KOPT-K1 (cell line): ENCODE data around the gene MORN4.
"Not testable (repeated sequence)": the region's sequence is repeated elsewhere in the genome, so short reads cannot be mapped to it uniquely, and the experiment has no call there.

Source experiments
- H3K27ac ChIP-seq: fragments of 200-600 bp; sonication (generic); 2 replicates; pipeline ENCODE4 v1.5.1; 2016; ENCODE audit warnings: antibody characterized with exemption, mild to moderate bottlenecking, low read depth, low read length; ENCODE audit not compliant: poor library complexity, severe bottlenecking
- H3K36me3 ChIP-seq: fragments of 200-600 bp; sonication (generic); 2 replicates; pipeline ENCODE4 v1.5.1; 2017; ENCODE audit warnings: antibody characterized with exemption, mild to moderate bottlenecking, low read length, moderate library complexity; ENCODE audit not compliant: insufficient read depth
- H3K9me3 ChIP-seq: fragments of 200-600 bp; sonication (generic); 2 replicates; pipeline ENCODE4 v1.5.1; 2017; ENCODE audit warnings: antibody characterized with exemption, low read length, mild to moderate bottlenecking; ENCODE audit not compliant: insufficient read depth, poor library complexity, severe bottlenecking

MORN4 gene

GRCh38 chr10:97593421-97593820 lies 39.9 kb downstream of the MORN4 start:
- Histone ChIP-seq H3K27ac (no peak overlapping the region), H3K36me3 (no peaks in the 10 kb centered on the region), H3K9me3 (no peaks in the 10 kb centered on the region)

DNA sequence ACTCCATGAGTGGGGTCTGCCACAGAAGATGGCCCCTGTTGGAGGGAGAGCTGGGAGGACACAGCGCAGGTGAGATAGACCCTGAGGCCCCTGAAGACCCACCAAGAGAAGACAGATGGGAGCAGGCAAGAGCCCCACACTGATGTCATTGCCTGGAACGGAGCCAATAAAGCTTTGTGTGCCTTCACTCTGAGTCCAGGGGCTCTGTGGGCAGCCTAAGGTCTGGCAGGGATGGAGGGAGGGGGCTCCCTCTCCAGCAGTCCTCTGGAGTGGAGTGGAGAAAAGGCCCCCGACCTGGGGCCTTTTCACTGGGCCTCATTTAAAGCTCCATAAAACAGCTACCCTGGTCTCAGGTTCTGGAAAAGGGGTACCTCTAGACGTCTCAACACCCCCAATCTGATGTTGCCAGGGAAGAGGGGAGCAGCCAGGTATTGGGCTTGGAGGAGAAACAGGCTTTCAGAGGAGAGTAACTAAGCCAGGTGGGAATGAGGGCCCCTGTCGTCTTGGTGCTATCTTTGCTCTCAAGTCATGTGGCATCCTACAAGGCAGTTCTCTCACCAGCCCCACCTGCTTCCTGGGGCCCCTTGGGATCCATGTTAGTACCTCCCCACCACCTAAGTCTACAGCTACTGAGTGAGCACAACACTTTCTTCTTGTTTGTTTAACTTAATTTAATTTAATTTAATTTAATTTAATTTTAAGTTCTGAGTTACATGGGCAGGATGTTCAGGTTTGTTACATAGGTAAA lies 42.4 kb downstream of the MORN4 start:
- no peaks in the 10 kb centered on the region for H3K36me3 ChIP-seq
- H3K27ac ChIP-seq, result peak overlapping the region; percentile 34
- H3K9me3 ChIP-seq, result no peaks in the 10 kb centered on the region

GRCh38 chr10:97590082-97590747 lies 43.1 kb downstream of the MORN4 start:
- H3K36me3 ChIP-seq, result no peaks in the 10 kb centered on the region
- H3K9me3 ChIP-seq, result no peaks in the 10 kb centered on the region
- H3K27ac ChIP-seq, result peak overlapping the region; percentile 34

- no peaks in the 10 kb centered on the region for H3K36me3 ChIP-seq
- H3K9me3 ChIP-seq, result no peaks in the 10 kb centered on the region
- peak within 1 kb of the TSS; percentile 34 for H3K27ac ChIP-seq
Measured at GRCh38 chr10:97589479-97589878, 43.8 kb downstream of the MORN4 start, which contains the start of gene C10orf62. C10orf62 (plus strand) TSS chr10:97589721; CDS start chr10:97589898, 177 bp downstream.

DNA sequence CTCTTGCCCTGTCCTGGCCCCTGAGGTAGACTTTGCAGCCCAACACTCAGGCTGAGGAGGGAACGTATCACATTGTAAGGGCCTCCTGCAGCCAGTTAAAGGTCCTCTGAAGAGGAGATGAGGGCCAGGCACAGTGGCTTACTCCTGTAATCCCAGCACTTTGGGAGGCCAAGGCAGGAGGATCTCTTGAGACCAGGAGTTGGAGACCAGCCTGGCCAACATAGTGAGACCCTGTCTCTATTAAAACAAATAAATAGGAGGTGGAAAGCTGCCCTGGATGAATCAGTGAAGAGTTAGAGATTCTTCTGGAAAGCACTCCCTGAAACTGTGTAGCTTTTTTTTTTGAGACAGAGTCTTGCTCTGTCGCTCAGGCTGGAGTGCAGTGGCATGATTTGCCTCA lies 46.1 kb downstream of the MORN4 start:
- Histone ChIP-seq H3K36me3 (no peaks in the 10 kb centered on the region), H3K9me3 (no peaks in the 10 kb centered on the region), H3K27ac (no peak overlapping the region)

DNA sequence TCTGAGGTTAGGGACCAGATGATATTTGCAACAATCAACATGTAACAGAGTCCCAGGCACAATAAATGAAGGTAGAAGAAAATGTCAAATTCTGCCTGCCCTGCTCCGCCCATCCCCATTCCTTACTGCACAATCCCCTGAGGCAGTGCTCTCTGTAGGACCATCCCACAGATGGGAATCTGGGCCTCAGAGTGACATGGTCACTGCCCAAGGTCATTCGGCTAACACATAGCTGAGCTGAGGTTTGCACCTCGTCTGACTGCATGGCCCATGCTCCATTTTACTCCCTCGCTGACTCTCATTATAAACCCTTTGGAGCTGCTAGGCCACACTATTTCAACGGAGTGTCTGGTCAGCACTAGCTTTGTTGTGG lies 47.9 kb downstream of the MORN4 start:
- H3K27ac ChIP-seq, result no peak overlapping the region
- H3K36me3 ChIP-seq, result no peaks in the 10 kb centered on the region
- no peaks in the 10 kb centered on the region for H3K9me3 ChIP-seq

GRCh38 chr10:97584798-97585438 lies 48.4 kb downstream of the MORN4 start:
- Histone ChIP-seq H3K9me3 (no peaks in the 10 kb centered on the region), H3K27ac (no peak overlapping the region), H3K36me3 (no peaks in the 10 kb centered on the region)

- H3K27ac ChIP-seq, result no peak within 1 kb of the TSS
- no peaks in the 10 kb centered on the region for H3K36me3 ChIP-seq
- H3K9me3 ChIP-seq, result no peaks in the 10 kb centered on the region
Measured at GRCh38 chr10:97584060-97584797, 49.1 kb downstream of the MORN4 start, which contains the start of gene HOGA1. HOGA1 (plus strand) TSS chr10:97584389; CDS start chr10:97584704, 315 bp downstream.

GRCh38 chr10:97583476-97583875 lies 49.8 kb downstream of the MORN4 start:
- Histone ChIP-seq H3K9me3 (no peaks in the 10 kb centered on the region), H3K27ac (no peak overlapping the region)

DNA sequence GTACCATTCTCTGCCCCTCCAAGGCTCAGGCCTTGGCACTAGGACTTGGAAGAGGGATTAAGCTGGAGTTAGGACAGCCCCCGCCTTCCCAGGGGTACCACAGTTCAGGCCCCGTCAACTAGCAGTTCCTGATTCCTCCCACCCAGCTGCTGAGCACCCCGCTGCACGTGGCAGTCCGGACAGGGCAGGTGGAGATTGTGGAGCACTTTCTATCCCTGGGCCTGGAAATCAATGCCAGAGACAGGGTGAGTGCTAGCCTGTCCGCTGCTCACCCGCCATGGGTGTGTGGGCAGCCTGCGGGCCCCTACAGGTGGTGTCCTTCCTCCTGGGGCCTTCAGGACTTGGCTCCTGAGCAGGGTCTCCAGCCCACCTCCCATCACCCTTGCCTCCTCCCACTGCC lies 51.1 kb downstream of the MORN4 start:
- no peak overlapping the region for H3K27ac ChIP-seq
- no peaks in the 10 kb centered on the region for H3K9me3 ChIP-seq
- no peaks in the 10 kb centered on the region for H3K36me3 ChIP-seq

More at GRCh38 chr10:97583476-97583875, 49.8 kb downstream of the MORN4 start:
- no peaks in the 10 kb centered on the region for H3K36me3 ChIP-seq

DNA sequence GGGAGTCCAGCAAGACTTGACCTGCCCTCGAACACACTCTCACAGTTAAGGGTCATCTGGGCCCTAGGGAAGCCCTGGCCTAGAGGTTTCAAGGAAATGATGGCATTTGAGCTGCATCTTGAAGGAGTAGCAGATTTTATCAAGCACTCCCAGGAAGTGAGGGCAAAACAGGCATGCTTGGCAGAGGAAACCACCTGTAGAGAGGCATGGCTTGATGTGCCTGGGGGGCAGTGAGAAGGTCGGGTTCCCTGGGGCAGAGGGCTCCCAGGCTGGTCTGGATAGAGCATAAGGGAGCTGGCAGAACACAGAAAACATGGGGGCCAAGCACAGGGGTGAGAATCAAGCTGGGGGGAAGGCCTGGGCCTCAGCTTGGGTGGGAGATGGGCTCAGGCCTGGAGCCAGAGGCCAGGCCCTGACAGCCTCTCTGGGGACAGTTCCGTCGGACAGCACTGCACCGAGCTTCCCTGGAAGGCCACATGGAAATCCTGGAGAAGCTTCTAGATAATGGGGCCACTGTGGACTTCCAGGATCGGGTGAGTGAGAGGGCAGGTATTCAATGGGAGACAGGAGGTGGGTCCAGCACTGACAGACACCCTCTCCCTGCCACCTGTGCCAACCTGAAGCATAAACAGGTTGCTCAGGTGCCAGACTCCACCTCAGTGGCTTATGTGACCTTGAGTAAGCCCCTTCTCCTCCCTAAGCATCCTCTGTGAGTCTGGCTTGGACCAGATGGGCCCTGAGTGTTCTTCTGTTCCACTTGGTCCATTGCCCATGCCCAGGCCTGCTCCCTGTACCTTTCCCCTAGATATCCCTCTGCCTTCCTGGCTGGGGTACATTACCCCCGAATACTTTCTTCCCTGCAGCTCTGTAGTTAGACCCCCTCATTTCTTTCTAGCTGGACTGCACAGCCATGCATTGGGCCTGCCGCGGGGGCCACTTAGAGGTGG lies 52.6 kb downstream of the MORN4 start:
- H3K9me3 ChIP-seq, result no peaks in the 10 kb centered on the region
- H3K36me3 ChIP-seq, result no peaks in the 10 kb centered on the region
- H3K27ac ChIP-seq, result no peak overlapping the region

DNA sequence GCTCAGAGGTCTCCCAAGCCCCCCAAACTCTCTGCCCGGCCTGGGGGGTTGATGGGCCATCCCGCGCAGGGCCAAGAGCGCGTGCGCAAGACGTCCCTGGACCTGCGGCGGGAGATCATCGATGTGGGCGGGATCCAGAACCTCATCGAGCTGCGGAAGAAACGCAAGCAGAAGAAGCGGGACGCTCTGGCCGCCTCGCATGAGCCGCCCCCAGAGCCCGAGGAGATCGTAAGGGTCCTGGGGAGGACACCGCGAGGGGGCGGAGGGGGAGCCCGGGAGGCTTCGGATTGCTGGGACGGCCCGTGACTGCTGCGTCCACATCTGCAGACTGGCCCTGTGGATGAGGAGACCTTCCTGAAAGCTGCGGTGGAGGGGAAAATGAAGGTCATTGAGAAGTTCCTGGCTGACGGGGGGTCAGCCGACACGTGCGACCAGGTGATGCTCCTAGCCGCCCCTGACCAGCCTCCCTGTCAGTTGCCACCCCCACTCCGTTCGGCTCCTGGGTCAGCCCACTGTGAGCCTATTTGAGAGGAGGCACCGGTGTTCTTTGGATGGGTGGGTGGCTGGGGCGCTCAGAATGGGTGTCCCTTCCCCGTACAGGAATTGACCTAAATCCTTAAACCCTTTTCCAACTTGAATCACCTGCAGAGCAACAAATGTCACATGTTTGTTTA lies 55.0 kb downstream of the MORN4 start:
- Histone ChIP-seq H3K36me3 (no peaks in the 10 kb centered on the region), H3K9me3 (no peaks in the 10 kb centered on the region), H3K27ac (no peak overlapping the region)

DNA sequence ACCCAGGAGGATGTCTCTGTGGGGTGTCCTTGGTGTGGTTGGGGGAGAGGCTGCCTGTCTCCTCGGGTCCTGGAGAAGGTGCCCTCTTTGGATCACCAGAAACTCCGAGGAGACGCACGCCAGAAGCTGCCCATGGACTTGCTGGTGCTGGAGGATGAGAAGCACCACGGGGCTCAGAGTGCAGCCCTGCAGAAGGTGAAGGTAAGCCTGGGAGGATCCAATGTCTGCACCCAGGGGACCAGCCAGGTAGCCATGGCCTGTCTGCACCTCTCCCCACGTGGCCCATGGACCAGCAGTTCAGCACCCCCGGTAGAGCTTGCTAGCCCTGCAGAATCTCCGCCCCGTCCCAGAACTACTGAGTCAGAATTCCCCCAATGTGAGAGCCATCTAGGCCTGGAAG lies 55.6 kb downstream of the MORN4 start:
- Histone ChIP-seq H3K27ac (no peak overlapping the region), H3K36me3 (no peaks in the 10 kb centered on the region)

DNA sequence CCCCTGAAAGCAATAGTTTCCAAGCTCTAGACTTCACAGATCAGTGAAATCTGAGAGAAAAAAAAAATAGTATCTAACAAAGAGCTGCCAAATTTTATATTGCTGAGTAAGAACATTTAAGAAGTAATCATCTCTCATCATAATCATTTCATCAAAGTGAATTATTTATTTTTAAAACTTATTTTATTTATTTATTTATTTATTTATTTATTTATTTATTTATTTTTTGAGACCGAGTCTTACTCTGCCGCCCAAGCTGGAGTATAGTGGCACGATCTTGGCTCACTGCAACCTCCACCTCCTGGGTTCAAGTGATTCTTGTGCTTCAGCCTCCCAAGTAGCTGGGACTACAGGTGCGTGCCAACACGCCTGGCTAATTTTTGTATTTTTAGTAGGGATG lies 56.8 kb downstream of the MORN4 start:
- H3K27ac ChIP-seq, H3K9me3 ChIP-seq, H3K36me3 ChIP-seq: not testable (repeated sequence)

More for the DNA sequence above, 55.6 kb downstream of the MORN4 start:
- H3K9me3 ChIP-seq, result no peaks in the 10 kb centered on the region
